Mucosa of gallbladder (tissue), 1 donor: ENCODE results near the gene ARHGAP27. TPM values are rescaled to one million over a fixed set of nuclear protein-coding genes. Genes with fewer than 3 reads are reported as not detected.

ENCODE experiments used
- DNase-seq: peaks from one replicate; pipeline ENCODE4 v3.0.0-alpha.2; 2020; ENCODE audit warnings: low spot score
- total RNA-seq: library from RNA; stranded (reverse); gene quantifications from one replicate; pipeline ENCODE4 v1.2.1, GENCODE V29; 2021
- donor health status: DM: no; HTN: no; CAD: no.

The ARHGAP27 gene
- total RNA-seq, 1 donor from 2014 or later, result 98.1 TPM

DNA sequence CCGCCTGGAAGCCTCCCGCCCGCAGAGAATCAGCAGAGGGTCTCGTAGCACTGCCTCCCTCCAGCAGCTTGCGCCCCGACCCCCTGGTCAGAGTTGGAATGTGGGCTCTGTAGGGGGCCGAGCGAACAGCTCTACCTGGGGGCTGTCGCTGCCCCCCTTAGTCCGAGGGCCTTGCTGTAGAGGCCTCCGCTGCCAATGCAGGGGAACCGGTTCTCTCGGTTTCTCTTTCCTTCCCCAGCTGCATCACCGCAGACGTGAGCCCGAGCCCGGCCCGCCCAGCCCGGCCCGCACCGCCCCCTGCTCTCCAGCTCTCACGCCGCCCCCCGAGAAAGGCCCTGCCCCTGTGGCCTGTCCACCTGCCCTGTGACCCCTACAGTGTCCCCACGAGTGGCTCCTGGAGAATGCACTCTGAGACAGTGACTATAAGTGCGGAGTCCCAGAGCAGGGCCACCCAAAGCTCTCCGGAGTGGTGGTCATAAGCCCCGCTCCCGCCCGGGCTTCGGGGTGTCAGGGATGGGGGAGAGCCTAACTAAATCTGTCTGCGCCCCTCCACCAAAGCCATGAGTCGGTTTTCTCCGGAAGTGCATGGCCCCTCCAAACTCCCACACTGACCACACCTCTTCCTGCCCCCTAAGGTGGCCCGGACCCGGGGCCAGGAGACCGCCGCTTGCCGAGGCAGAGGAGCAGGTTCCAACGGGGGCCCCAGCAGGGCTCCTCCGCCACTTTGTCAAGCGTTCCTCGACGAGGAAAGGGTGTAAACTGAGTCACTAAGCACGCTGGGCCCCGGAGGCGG, 1.7 kb downstream of the ARHGAP27 start:
- peak; percentile 69 for DNase-seq

GRCh38 chr17:45430006-45430737, 2.5 kb downstream of the ARHGAP27 start:
- DNase-seq, result no peak

DNA sequence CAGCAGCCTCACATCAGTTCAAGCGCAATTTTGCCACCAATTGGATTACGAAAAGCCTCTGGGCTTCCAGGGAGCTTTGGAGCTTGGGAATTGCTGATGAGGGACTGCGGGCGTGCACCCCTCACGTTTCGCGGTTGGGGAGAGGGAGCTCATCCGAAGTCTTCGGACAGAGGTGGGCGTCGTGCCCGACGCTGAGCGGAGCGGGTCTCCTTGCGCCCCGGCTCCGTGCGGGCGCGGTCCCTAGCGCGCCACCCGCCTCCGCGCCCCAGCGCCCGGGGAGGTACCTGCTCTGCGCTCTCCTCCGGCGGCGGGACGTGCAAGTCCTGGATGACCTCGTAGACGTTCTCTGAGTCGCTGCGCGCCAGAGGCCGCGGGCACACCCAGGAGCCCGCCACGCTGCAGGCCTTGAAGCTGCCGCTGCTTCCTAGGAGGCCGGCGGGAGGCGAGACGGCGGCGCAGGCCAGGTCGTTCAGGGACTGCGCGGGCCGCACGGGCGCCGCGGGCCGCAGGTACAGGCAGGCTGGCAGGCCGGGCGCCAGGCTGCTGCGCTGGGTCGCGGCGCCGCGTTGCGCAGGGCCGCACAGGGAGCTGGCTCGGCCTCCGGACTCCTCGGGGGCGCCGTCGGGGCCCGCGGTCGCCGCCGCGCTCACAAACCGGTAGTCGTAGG, 3.2 kb downstream of the ARHGAP27 start:
- no peak for DNase-seq

DNA sequence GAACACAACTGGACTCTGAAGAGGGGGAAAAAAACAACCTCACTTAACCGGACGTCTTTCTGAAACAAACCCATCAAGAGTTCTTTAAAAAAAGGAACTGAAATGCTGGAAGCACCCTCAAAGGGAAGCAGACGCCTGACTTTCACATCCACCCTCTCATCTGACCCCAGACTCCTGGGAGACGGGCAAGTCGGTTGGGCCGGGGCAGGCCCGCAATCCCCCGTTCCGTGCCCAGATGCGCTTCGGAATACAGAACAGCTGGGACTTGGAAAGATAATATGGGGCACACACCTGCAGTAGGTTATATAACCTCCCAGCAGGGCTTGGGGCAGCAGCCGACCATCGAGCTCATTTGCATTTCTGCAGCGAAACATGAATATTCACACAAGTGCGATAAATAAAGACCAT, 3.7 kb downstream of the ARHGAP27 start:
- no peak for DNase-seq

DNA sequence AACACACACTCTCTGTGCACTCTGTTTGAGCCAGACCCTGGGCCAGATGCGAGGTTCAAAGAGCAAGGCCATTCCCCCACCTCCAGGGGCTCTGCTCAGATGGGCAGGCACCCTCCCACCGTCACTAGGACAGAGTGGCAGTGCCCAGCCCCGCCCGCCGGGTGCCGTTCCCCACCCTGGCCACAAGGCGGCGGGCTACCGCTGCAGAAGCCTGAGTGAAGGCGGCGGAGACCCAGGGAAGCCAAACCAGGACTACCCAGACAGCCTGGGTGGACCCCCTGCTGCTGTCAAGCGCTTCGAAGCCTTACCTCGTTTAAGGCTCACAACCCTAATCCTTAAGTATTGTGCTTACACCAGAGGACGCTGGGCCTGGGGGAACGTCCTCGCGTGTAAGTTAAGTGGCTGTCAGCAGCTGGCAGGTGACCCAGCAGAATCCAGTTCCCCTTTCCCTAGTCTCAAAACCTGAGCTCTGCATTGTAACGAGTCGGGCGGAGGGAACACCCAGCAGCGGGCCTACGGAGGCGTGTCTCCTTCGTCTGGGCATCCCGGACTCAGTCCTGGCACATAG, 4.5 kb downstream of the ARHGAP27 start:
- no peak for DNase-seq

- no peak for DNase-seq
Measured at GRCh38 chr17:45427181-45427835, 5.4 kb downstream of the ARHGAP27 start.

DNA sequence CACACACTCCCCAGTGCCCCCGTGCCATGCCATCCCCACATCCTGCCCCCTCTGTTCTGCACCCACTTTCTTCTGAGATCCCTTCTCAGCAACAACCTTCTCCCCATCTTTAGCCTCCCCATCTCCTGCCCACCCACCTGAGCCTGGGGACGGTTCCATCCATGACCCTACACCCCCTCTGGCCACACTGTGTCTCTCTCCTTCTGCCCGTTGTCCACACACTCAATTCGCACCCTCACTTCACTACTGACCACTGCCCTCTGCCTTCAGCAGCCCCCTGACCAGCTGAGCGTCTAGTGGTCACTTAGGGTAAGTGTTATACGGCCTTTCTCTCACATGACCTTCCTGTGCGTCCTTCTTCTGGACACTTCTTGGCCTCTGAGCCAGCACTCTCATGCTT, 6.1 kb downstream of the ARHGAP27 start:
- no peak for DNase-seq

GRCh38 chr17:45425984-45426413, 6.7 kb downstream of the ARHGAP27 start:
- DNase-seq, result no peak

DNA sequence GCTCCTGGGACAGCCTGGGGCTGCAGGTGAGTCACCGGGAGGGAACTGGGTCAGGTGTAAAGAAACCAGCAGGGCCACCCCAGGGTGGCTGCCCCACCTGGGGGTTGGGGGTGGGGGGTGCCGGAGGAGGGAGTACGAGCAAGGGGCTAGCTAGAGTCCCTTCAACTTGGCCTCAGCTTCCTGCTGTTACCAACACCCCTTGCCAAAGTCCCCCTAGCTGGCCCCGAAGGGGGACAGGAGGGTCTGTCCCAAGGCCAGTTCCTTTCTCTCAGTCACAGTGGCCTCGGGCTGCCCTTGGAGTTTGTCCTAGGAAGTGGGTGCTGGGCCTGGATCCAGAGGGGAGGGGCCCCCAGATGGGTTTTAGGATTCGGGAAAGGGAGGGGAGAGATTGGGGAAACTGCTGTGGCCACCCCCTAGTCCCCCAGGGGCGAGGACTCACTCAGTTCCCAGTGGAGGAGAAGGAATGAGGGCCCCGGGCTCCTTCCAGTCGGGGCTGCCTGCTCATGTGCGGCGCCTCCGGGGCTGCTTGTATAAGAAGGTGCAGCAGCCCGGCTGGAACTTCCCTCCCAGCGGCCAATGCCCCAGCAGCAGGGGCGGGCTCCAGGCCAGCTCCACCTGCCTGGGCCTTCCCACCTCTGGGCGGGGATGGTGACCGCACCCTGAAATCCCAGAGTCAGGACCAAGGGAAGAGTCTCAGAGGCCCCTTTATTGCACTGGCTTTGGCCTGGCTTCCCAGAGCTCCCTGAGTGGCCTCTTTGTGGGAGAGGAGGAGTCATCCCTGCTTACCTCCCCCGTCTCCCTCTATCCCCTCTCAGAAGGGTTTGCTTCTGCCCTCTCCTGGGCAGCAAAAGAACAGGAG, 7.3 kb downstream of the ARHGAP27 start:
- peak; percentile 87 for DNase-seq

- DNase-seq, result no peak
Measured at GRCh38 chr17:45424769-45425124, 7.9 kb downstream of the ARHGAP27 start.

GRCh38 chr17:45423975-45424335, 8.7 kb downstream of the ARHGAP27 start:
- no peak for DNase-seq

- no peak for DNase-seq
Measured at GRCh38 chr17:45423304-45423974, 9.2 kb downstream of the ARHGAP27 start.

- DNase-seq, result peak; percentile 73
Measured at GRCh38 chr17:45414990-45415881, 17.4 kb downstream of the ARHGAP27 start.

DNA sequence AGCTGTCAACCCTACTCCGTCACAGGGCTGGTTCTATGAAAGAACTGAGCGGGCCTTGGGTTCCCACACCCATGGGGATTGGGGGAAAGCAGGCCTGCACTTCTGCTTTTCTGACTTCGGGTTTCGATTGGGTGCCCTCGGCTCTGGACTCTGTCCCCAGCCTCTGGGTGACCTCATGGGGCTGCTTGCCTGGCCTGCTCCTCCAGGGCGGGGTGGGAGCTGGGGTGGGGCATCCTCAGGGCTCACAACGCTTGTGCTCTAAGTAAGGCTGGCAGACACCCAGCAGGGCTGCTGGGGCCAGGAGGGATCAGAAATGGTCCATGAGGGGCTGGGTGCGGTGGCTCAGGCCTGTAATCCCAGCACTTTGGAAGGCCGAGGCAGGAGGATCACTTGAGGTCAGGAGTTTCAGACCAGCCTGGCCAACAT, 19.2 kb downstream of the ARHGAP27 start:
- peak; percentile 83 for DNase-seq

DNA sequence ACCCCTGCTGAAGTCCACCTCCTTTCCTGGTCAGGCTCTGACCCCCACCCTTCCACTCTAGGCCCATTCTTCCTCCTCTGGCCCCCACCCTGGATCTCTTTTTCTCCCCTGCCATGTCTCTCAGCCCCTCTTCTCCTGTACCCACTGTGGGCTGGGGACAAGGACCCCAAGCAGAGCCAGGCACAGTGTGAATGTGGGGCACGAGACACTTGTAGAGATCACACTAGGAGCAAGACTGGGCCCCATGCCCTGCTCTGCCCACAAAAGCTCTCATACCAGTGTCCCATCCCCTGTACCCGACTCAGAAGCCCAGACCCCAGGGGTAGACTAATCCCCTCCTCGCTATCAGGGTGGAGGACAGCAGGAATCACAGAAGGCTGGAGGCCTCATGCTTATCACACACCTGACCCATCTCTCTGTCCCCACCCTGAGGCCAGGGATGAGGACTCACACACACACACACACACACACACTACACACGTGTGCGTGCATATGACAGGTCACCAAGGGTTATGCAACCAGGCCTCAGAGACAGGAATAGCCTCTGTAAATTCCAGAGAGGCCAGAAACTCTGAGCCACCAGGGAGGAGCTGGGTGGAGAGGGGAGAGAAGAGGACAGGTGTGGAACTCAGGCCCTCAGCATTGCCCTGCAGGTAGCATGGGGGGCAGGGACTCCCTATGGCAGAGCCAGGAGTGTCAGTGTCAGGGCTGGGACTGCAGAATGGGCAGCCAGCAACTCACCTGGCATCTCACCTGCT, 21.1 kb downstream of the ARHGAP27 start:
- DNase-seq, result no peak

- no peak for DNase-seq
Measured at GRCh38 chr17:45410144-45411091, 22.3 kb downstream of the ARHGAP27 start.

- DNase-seq, result no peak
Measured at GRCh38 chr17:45409659-45410076, 23.0 kb downstream of the ARHGAP27 start.
